Activated naive CD8-positive, alpha-beta T cell treated with anti-CD3 and anti-CD28 coated beads, Interleukin-2, amount 50 U/mL, for 24 hours (primary cell): ENCODE measurements around the gene DDX59.

Experiments used
- ATAC-seq: fragments of 150-1000 bp; cut with Tn5 transposase; one replicate; pipeline ENCODE4 v1.10.0; 2021
- DNase-seq: peaks from one replicate; pipeline ENCODE4 v3.0.0; 2021
- H3K27ac Mint-ChIP-seq: one replicate; pipeline ENCODE4 v1.8.0; 2021; ENCODE audit warnings: mild to moderate bottlenecking, mixed read lengths
- H3K27me3 Mint-ChIP-seq: one replicate; pipeline ENCODE4 v1.8.0; 2021; ENCODE audit warnings: mixed read lengths
- H3K36me3 Mint-ChIP-seq: one replicate; pipeline ENCODE4 v1.8.0; 2021; ENCODE audit warnings: low read depth, mixed read lengths
- H3K4me1 Mint-ChIP-seq: one replicate; pipeline ENCODE4 v1.8.0; 2021; ENCODE audit warnings: mixed read lengths
- H3K4me3 Mint-ChIP-seq: one replicate; pipeline ENCODE4 v1.8.0; 2021; ENCODE audit warnings: mild to moderate bottlenecking, moderate library complexity, mixed read lengths
- H3K9me3 Mint-ChIP-seq: one replicate; pipeline ENCODE4 v1.8.0; 2021; ENCODE audit warnings: mixed read lengths

The DDX59 gene

DNA sequence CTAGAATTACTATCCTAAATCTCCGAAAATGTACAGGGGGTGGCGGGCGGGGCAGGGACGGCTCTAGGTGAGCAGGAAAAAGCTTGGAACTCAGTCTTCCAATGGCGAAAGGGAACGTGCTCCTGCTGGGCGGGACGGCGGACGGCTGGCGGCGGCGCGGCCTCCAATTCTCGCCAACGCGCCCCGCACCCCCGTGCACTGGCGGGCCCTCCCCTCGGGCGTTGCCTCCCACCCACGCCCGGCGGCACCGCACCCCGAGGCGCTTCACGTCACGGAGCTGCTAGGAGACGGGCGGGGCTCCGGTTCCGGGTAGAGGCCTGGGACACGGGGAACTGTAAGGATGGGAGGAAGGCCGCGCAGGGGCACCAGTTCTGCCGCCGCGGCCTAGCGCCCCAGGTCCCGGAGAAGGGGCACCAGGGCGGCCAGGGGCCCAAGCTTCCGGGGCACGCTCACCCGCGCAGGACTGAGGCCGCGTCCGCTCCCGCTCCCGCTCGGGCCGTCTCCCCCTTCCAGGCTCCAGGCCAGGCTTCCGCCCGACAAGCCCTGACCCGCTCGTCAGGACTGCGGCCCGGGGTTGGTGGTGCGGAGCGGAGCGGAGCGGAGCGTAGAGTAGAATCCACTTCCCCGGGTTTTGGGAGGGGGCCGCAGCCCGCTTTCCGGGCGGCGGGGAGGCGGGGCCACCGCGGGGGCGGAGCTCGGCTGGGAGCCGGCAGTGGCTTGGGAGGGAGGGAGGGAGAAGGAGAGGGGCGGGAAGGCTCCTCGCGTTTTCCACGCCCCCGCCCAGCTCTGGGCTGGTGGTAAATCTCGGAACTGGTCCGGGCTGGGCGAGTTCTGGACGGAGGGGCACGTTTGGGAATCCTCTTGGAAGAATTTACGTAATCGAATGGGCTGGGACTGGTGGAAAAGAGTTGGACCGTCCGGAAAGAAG lies at the start of gene DDX59:
DDX59 (minus strand) TSS at position 594 of the 928 bp plus-strand sequence. CDS start 3,167 bp downstream, outside the sequence.
- Mint-ChIP-seq H3K9me3 (no peaks in the 10 kb centered on the region), H3K36me3 (peaks cover 8% of the 10 kb centered on the region), H3K4me3 (peak within 1 kb of the TSS; percentile 99), H3K27ac (peak within 1 kb of the TSS; percentile 98), H3K27me3 (no peaks in the 10 kb centered on the region), H3K4me1 (peaks cover 45% of the 10 kb centered on the region)
- ATAC-seq (peak; percentile 91), DNase-seq (peak; percentile 94)

DNA sequence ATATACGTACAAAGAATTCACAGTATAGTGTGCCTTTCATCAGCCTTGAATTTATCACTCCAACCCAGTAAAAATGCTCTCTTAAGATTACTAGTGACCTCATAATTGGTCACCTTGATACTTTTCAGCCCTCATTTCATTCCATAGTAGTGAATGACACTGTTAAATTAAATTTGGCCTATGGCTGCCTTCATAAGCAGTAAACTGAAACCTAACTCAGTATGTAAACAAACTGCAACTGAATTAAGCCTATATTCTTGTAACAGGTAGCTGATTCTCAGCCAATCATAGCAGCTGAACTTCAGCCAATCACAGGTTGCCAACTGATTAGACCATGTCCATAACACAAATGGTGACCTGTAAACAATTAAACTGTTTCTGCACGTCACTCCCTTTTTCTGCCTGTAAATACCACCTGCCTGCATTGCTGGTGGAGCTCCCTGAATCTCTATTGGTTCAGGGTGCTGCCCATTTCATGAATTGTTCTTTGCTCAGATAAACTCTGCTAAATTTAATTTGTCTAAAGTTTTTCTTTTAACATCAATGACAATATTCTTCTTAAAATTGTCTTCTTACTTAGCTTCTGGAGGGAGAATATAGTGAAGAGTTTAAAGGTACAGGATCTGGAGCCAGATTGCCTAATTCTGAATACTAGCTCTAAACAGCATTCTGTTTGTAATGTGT lies 44.9 kb upstream of the DDX59 start:
- ATAC-seq, result no peak
- Mint-ChIP-seq H3K27ac (no peak overlapping the region), H3K4me1 (no peaks in the 10 kb centered on the region), H3K27me3 (peaks cover 6% of the 10 kb centered on the region), H3K9me3 (no peaks in the 10 kb centered on the region), H3K36me3 (no peaks in the 10 kb centered on the region), H3K4me3 (no peak overlapping the region)
- DNase-seq, result no peak

DNA sequence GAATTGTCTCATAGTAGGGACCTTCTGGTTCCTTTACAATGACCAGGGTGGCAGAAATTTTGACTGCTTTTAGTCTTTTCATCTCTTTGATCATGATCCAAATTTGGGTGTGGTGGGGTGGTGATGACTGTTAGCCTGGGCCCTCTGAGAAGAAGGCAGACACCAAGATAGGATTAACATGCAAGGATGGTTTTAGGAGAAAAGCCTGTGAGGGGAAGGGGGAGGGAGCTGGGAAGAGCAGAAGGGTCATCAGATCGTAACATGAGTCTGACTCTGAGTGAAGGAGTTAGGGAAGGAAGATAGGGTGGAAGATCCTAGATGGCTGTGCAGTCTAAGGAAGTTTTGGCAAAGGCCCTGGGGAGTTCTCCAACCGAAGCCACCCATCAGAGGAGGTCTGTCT lies 40.5 kb upstream of the DDX59 start:
- H3K27ac Mint-ChIP-seq, result no peak overlapping the region
- no peaks in the 10 kb centered on the region for H3K27me3 Mint-ChIP-seq
- H3K4me3 Mint-ChIP-seq, result no peak overlapping the region
- H3K4me1 Mint-ChIP-seq, result no peaks in the 10 kb centered on the region
- no peaks in the 10 kb centered on the region for H3K9me3 Mint-ChIP-seq
- no peak for DNase-seq
- H3K36me3 Mint-ChIP-seq, result no peaks in the 10 kb centered on the region
- ATAC-seq, result no peak

DNA sequence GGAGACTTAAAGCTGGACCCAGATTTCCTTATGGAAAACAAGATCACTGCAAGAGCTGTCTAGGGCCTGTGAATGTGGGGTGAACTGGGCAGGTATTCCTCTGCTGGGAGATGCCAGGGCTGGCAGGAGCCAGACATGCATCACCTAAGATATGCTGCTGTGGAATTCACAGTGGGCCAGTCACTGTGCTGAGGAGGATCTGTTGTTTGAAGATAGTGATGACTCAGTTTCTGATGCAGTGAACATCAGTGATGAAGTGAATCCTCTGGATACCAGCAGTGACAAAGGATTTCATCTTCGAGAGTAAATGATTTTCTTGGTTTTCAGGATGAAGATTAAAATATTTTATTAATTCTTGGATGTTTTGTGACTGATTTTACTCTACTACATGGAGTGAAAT lies 39.1 kb upstream of the DDX59 start:
- Mint-ChIP-seq H3K4me3 (no peak overlapping the region), H3K4me1 (no peaks in the 10 kb centered on the region), H3K9me3 (no peaks in the 10 kb centered on the region), H3K27ac (no peak overlapping the region), H3K36me3 (no peaks in the 10 kb centered on the region), H3K27me3 (no peaks in the 10 kb centered on the region)
- DNase-seq, result no peak
- ATAC-seq, result no peak

DNA sequence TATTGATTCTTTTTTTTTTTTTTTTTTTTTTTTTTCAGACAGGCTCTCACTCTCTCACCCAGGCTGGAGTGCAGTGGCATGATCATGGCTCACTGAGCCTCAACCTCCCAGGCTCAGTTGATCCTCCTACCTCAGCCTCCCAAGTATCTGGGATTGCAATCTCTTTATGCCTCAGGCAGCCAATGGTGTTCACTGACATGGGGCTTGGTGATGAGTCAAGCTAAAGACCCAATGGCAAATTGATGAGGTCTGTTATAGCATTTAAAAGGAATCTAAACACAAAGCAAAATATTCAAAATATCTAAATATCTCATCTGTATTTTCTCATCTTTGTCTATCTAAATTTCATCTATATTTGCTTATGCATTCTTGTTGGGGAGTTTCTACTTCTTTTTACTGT lies 38.5 kb upstream of the DDX59 start:
- Mint-ChIP-seq H3K27ac (no peak overlapping the region), H3K36me3 (no peaks in the 10 kb centered on the region), H3K9me3 (no peaks in the 10 kb centered on the region), H3K4me3 (no peak overlapping the region), H3K4me1 (no peaks in the 10 kb centered on the region), H3K27me3 (no peaks in the 10 kb centered on the region)
- DNase-seq, result no peak
- no peak for ATAC-seq

DNA sequence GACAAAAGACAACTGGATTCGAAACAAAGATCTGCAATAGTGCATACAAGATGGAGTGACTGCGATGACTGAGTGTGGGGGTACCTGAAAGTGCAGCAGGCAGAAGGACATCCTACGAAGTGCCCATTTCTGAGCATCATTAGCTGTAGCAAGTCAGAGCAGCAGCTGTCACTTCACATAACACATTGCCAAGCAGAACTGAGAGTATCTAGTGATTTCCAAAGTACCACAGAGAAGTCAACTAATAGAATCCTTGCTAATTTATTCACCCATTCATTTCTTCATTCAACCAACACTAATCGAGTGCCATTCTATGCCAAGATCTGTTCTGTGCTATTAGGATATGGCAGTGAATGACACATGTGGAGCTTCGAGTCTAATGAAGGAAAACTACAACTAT lies 37.4 kb upstream of the DDX59 start:
- no peak overlapping the region for H3K4me3 Mint-ChIP-seq
- no peaks in the 10 kb centered on the region for H3K27me3 Mint-ChIP-seq
- ATAC-seq, result no peak

DNA sequence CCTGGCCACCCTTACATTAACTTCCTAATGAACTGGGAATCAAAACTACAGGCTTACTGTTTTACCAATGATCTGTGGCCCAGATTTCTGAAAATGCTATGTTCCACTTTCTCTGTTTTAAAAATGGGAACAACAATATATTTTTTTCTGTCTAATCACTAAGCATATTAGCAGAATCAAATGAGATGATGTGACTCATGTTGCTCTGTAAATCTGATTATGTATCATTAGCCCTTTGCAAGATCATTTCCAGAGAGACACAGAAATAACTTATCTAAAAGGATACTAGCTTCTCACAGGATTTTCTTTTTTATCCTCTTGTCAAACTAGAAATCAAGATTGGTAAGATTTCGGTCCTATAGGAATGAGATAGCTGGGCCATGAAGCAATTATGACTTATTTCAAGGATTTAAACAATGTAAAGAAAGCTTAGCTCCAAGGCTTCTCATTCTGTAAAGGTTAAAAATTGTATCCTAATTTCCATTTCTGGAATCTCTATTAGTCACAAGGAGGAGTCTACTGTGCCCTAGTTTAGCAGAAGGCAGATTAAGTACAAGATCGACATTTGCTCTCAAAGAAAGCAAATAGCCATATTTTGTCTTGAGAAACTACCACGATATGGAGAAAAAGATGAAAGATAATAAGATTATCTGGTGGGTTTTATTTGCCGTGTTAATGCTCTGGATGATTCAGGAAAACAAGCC lies 36.6 kb upstream of the DDX59 start:
- Mint-ChIP-seq H3K27me3 (no peaks in the 10 kb centered on the region), H3K4me3 (no peak overlapping the region), H3K36me3 (no peaks in the 10 kb centered on the region), H3K9me3 (no peaks in the 10 kb centered on the region), H3K27ac (no peak overlapping the region), H3K4me1 (no peaks in the 10 kb centered on the region)
- no peak for ATAC-seq
- no peak for DNase-seq

More for the DNA sequence above, 37.4 kb upstream of the DDX59 start:
- Mint-ChIP-seq H3K9me3 (no peaks in the 10 kb centered on the region), H3K27ac (no peak overlapping the region), H3K36me3 (no peaks in the 10 kb centered on the region), H3K4me1 (no peaks in the 10 kb centered on the region)
- no peak for DNase-seq

DNA sequence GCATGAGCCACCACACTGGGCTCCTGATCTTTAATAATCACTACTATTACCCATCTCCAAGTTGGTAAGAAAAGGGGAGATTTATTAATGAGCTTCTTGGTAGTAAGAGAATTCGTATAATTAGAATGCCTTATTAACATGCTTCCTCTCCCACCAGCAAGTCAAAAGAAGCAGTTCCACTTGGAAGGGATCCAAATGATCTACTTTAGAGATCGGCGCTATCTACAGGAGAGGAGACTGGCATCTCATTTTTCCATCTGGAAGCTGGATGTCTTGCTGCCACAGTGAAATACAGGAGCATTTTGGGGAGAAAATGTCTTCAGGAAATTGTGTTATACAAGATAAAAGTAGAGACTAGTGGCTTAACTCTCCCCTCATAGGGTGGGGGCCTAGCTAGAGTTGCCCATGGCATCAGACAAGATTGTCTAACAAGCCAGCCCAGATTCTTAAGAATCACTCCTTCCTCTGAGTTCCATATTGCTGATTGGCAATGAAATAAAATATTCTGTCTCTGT lies 35.3 kb upstream of the DDX59 start:
- no peaks in the 10 kb centered on the region for H3K9me3 Mint-ChIP-seq

DNA sequence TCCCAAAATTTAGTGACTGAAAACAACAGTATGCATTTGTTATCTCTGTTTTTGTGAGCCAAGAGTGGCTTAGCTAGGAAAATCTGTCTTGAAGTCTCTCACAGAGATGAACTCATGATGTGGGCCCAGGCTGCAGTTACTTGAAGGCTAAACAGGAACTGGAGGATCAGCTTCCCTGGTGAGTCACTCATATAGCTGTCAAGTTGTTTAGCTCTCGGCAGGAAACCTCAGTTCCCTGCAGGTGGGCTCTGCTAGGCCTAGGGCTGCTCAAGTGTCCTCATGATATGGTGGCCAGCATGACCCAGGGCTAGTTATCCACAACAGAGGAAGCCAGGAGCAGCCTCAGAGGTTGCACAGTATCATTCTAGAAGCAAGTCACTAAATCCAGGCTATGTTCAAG lies 30.2 kb upstream of the DDX59 start:
- no peak for ATAC-seq
- H3K4me1 Mint-ChIP-seq, result no peaks in the 10 kb centered on the region
- no peaks in the 10 kb centered on the region for H3K9me3 Mint-ChIP-seq
- peaks cover 3% of the 10 kb centered on the region for H3K27me3 Mint-ChIP-seq
- H3K4me3 Mint-ChIP-seq, result no peak overlapping the region
- no peak for DNase-seq
- no peaks in the 10 kb centered on the region for H3K36me3 Mint-ChIP-seq
- no peak overlapping the region for H3K27ac Mint-ChIP-seq

More for the DNA sequence above, 35.3 kb upstream of the DDX59 start:
- Mint-ChIP-seq H3K36me3 (no peaks in the 10 kb centered on the region), H3K27ac (no peak overlapping the region), H3K4me1 (no peaks in the 10 kb centered on the region), H3K27me3 (no peaks in the 10 kb centered on the region), H3K4me3 (no peak overlapping the region)
- ATAC-seq (no peak), DNase-seq (no peak)

DNA sequence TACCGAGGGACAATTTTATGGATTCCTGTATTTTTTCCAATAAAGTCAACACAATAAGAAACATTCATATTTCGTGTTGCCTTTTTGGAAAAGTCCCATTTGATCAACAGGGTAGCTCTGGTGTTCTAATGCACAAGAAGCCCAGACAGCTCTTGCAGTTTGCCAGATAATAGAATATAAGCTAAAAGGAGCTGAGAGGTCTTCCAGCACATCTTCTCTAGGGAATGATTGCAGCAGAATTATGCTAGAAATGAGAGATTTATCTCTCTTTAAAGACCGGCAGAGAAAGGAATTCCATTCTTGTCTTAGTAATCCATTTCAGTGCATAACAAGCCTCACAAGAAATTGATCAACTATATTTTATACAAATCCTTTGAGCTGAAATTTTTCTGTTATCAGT lies 25.0 kb upstream of the DDX59 start:
- Mint-ChIP-seq H3K4me3 (no peak overlapping the region), H3K36me3 (no peaks in the 10 kb centered on the region), H3K9me3 (no peaks in the 10 kb centered on the region), H3K27ac (no peak overlapping the region), H3K27me3 (peaks cover 4% of the 10 kb centered on the region), H3K4me1 (no peaks in the 10 kb centered on the region)
- DNase-seq (no peak), ATAC-seq (no peak)

DNA sequence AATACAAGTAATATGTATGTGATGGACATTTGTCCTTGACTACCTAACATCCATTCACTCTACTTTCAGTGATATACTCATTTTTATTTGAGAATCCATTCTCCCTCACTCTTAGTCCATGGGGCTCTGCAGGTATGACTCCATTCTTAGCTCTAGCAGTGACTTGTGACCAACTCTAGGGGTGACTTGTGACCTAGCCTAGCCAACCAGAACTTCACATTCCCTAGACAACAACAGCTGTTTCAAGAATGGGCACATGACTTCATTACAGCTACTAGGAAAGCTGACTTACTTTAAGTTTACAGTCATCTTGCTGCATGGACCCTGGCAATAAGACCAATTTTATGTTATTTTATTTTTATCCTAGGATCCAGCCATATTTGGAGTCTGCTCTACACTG lies 23.6 kb upstream of the DDX59 start:
- peaks cover 2% of the 10 kb centered on the region for H3K27me3 Mint-ChIP-seq
- ATAC-seq (no peak), DNase-seq (no peak)
- no peaks in the 10 kb centered on the region for H3K4me1 Mint-ChIP-seq
- H3K9me3 Mint-ChIP-seq, result no peaks in the 10 kb centered on the region
- no peak overlapping the region for H3K27ac Mint-ChIP-seq
- no peaks in the 10 kb centered on the region for H3K36me3 Mint-ChIP-seq
- H3K4me3 Mint-ChIP-seq, result no peak overlapping the region

DNA sequence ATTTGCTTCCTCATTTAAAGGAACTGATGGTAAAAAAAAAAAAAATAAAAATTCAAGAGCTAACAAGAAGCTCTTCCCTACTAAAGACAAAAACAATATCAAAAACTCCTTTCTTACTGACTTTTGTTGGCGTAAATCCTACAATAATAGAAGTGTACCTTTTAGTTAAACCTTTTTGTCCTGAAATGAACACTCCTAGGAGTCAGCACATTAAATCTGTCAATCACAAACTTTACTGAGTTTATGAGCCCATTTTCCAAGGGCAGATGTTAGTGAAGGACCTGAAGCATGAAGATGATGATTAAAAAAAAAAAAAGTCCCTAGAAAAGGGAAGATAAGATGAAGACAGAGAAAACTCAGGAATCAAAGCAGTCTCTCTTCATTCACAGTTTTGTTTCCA lies 22.6 kb upstream of the DDX59 start:
- Mint-ChIP-seq H3K36me3 (no peaks in the 10 kb centered on the region), H3K27me3 (peaks cover 6% of the 10 kb centered on the region), H3K27ac (no peak overlapping the region), H3K9me3 (no peaks in the 10 kb centered on the region), H3K4me3 (no peak overlapping the region), H3K4me1 (no peaks in the 10 kb centered on the region)
- DNase-seq, result no peak
- no peak for ATAC-seq

DNA sequence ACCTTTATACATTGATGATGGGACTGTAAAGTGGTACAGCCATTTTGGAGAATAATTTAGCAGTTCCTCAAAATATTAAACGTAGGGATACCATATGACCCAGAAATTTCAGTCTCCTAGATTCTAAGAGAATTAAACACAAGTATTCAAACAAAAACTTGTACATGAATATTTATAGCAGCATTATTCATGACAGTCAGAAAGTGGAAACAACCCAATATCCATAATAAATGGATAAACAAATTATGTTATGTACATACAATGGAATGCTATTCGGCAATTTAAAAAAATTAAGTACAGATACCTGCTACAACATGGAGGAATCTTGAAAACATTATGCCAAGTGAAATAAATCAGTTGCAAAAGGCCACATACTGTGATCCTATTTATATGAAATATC lies 16.9 kb upstream of the DDX59 start:
- no peaks in the 10 kb centered on the region for H3K36me3 Mint-ChIP-seq
- H3K27ac Mint-ChIP-seq, result no peak overlapping the region
- H3K4me1 Mint-ChIP-seq, result no peaks in the 10 kb centered on the region
- H3K4me3 Mint-ChIP-seq, result no peak overlapping the region
- no peak for DNase-seq
- H3K27me3 Mint-ChIP-seq, result peaks cover 11% of the 10 kb centered on the region
- no peaks in the 10 kb centered on the region for H3K9me3 Mint-ChIP-seq
- no peak for ATAC-seq

DNA sequence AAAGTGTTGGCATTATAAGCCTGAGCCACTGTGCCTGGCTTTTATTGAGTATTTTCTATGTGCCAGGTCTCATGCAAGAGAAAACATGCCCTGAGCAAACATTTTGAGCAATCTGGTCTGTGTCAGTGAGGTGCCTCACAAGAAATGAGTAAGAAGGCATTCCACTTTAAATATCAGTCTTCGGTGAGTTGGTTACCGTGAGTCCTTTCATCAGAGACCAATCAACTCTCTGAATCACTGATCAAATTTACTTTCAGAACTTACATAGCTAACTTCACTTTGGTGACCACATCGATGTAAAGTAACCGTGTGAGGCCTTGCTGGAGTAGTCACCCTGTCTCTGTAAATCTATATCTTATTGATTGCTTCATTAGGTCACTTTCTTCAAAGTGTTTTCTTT lies 14.3 kb upstream of the DDX59 start:
- DNase-seq (no peak), ATAC-seq (no peak)
- Mint-ChIP-seq H3K4me1 (no peaks in the 10 kb centered on the region), H3K27ac (no peak overlapping the region), H3K27me3 (peaks cover 11% of the 10 kb centered on the region), H3K36me3 (no peaks in the 10 kb centered on the region), H3K4me3 (no peak overlapping the region), H3K9me3 (no peaks in the 10 kb centered on the region)
